Activated CD4-positive, alpha-beta T cell treated with anti-CD3 and anti-CD28 coated beads, Interleukin-2, amount 10 ng/mL, durations not matched to agents 24 days and 14 days (primary cell): ENCODE measurements around the gene MACROD2. TPM values are rescaled to one million over a fixed set of nuclear protein-coding genes. Genes with fewer than 3 reads are reported as not detected.

ENCODE experiments used
- DNase-seq: peaks from one replicate; pipeline ENCODE4 v3.0.0; 2022
- H3K27ac Mint-ChIP-seq: one replicate; pipeline ENCODE4 v1.8.0; 2022; ENCODE audit warnings: mild to moderate bottlenecking, mixed read lengths
- H3K27me3 Mint-ChIP-seq: one replicate; pipeline ENCODE4 v1.8.0; 2022; ENCODE audit warnings: mixed read lengths
- H3K36me3 Mint-ChIP-seq: one replicate; pipeline ENCODE4 v1.8.0; 2022; ENCODE audit warnings: low read depth, mild to moderate bottlenecking, mixed read lengths
- H3K4me1 Mint-ChIP-seq: one replicate; pipeline ENCODE4 v1.8.0; 2021; ENCODE audit warnings: mixed read lengths
- H3K4me3 Mint-ChIP-seq: one replicate; pipeline ENCODE4 v1.8.0; 2022; ENCODE audit warnings: mild to moderate bottlenecking, moderate library complexity, mixed read lengths
- H3K9me3 Mint-ChIP-seq: one replicate; pipeline ENCODE4 v1.8.0; 2021; ENCODE audit warnings: mixed read lengths
- intact Hi-C: fragments of 100-400 bp; cut with micrococcal nuclease; formaldehyde crosslinking; loops from one replicate; pipeline ENCODE4 v1.15.1; 2023
- total RNA-seq: library from RNA; stranded (reverse); gene quantifications from 2 replicates; pipeline ENCODE4 v1.2.3, GENCODE V29; 2022

MACROD2 gene
- total RNA-seq, 1 donor from 2014 or later, result not detected

GRCh38 chr20:15289337-15289736, 1294.0 kb downstream of the MACROD2 start:
- H3K27me3 Mint-ChIP-seq, result no peaks in the 10 kb centered on the region
- DNase-seq, result no peak
- H3K9me3 Mint-ChIP-seq, result no peaks in the 10 kb centered on the region
- H3K4me3 Mint-ChIP-seq, result no peak overlapping the region
- H3K4me1 Mint-ChIP-seq, result no peaks in the 10 kb centered on the region
- no peak overlapping the region for H3K27ac Mint-ChIP-seq
- intact Hi-C loops, result no loop called here
- H3K36me3 Mint-ChIP-seq, result no peaks in the 10 kb centered on the region

- H3K27ac Mint-ChIP-seq, result no peak overlapping the region
- no peak for DNase-seq
- H3K9me3 Mint-ChIP-seq, result no peaks in the 10 kb centered on the region
- H3K4me3 Mint-ChIP-seq, result no peak overlapping the region
- intact Hi-C loops, result no loop called here
- no peaks in the 10 kb centered on the region for H3K4me1 Mint-ChIP-seq
- H3K27me3 Mint-ChIP-seq, result no peaks in the 10 kb centered on the region
- no peaks in the 10 kb centered on the region for H3K36me3 Mint-ChIP-seq
Observed at GRCh38 chr20:15292405-15292804, 1297.1 kb downstream of the MACROD2 start.

- intact Hi-C loops, result no loop called here
- no peaks in the 10 kb centered on the region for H3K4me1 Mint-ChIP-seq
Observed at GRCh38 chr20:15296422-15296821, 1301.1 kb downstream of the MACROD2 start.

GRCh38 chr20:15297059-15297875, 1302.0 kb downstream of the MACROD2 start:
- Mint-ChIP-seq H3K27me3 (no peaks in the 10 kb centered on the region), H3K4me3 (no peak overlapping the region), H3K9me3 (no peaks in the 10 kb centered on the region), H3K27ac (no peak overlapping the region), H3K36me3 (no peaks in the 10 kb centered on the region), H3K4me1 (no peaks in the 10 kb centered on the region)
- intact Hi-C loops, result no loop called here
- DNase-seq, result no peak

More at GRCh38 chr20:15296422-15296821, 1301.1 kb downstream of the MACROD2 start:
- no peaks in the 10 kb centered on the region for H3K36me3 Mint-ChIP-seq
- H3K4me3 Mint-ChIP-seq, result no peak overlapping the region
- no peak for DNase-seq
- no peak overlapping the region for H3K27ac Mint-ChIP-seq
- no peaks in the 10 kb centered on the region for H3K27me3 Mint-ChIP-seq
- H3K9me3 Mint-ChIP-seq, result no peaks in the 10 kb centered on the region

- Mint-ChIP-seq H3K27me3 (no peaks in the 10 kb centered on the region), H3K36me3 (no peaks in the 10 kb centered on the region), H3K4me3 (no peak overlapping the region), H3K4me1 (no peaks in the 10 kb centered on the region), H3K27ac (no peak overlapping the region), H3K9me3 (peaks cover 10% of the 10 kb centered on the region)
- DNase-seq, result no peak
- intact Hi-C loops, result no loop called here
Observed at GRCh38 chr20:15302075-15302474, 1306.8 kb downstream of the MACROD2 start.

- intact Hi-C loops, result no loop called here
- Mint-ChIP-seq H3K4me3 (no peak overlapping the region), H3K27me3 (no peaks in the 10 kb centered on the region), H3K27ac (no peak overlapping the region), H3K36me3 (no peaks in the 10 kb centered on the region), H3K4me1 (no peaks in the 10 kb centered on the region), H3K9me3 (no peaks in the 10 kb centered on the region)
- no peak for DNase-seq
Observed at GRCh38 chr20:15310361-15310760, 1315.0 kb downstream of the MACROD2 start.

- H3K36me3 Mint-ChIP-seq, result no peaks in the 10 kb centered on the region
- no peak for DNase-seq
- intact Hi-C loops, result no loop called here
- H3K27me3 Mint-ChIP-seq, result no peaks in the 10 kb centered on the region
- no peak overlapping the region for H3K4me3 Mint-ChIP-seq
- H3K9me3 Mint-ChIP-seq, result no peaks in the 10 kb centered on the region
- H3K27ac Mint-ChIP-seq, result no peak overlapping the region
- no peaks in the 10 kb centered on the region for H3K4me1 Mint-ChIP-seq
Observed at GRCh38 chr20:15316556-15316955, 1321.2 kb downstream of the MACROD2 start.

- Mint-ChIP-seq H3K27me3 (no peaks in the 10 kb centered on the region), H3K9me3 (no peaks in the 10 kb centered on the region), H3K27ac (no peak overlapping the region), H3K4me1 (no peaks in the 10 kb centered on the region), H3K36me3 (no peaks in the 10 kb centered on the region), H3K4me3 (no peak overlapping the region)
- intact Hi-C loops, result no loop called here
- DNase-seq, result no peak
Observed at GRCh38 chr20:15317546-15318232, 1322.4 kb downstream of the MACROD2 start.

GRCh38 chr20:15318682-15319081, 1323.4 kb downstream of the MACROD2 start:
- H3K36me3 Mint-ChIP-seq, result no peaks in the 10 kb centered on the region
- no peaks in the 10 kb centered on the region for H3K4me1 Mint-ChIP-seq
- no peaks in the 10 kb centered on the region for H3K27me3 Mint-ChIP-seq
- H3K9me3 Mint-ChIP-seq, result no peaks in the 10 kb centered on the region
- H3K4me3 Mint-ChIP-seq, result no peak overlapping the region
- no peak for DNase-seq
- intact Hi-C loops, result no loop called here
- no peak overlapping the region for H3K27ac Mint-ChIP-seq

GRCh38 chr20:15319439-15319838, 1324.1 kb downstream of the MACROD2 start:
- Mint-ChIP-seq H3K4me3 (no peak overlapping the region), H3K27me3 (no peaks in the 10 kb centered on the region), H3K4me1 (no peaks in the 10 kb centered on the region), H3K36me3 (no peaks in the 10 kb centered on the region), H3K27ac (no peak overlapping the region), H3K9me3 (peaks cover 4% of the 10 kb centered on the region)
- no peak for DNase-seq
- intact Hi-C loops, result no loop called here

- peaks cover 4% of the 10 kb centered on the region for H3K9me3 Mint-ChIP-seq
- no peak for DNase-seq
- H3K27me3 Mint-ChIP-seq, result no peaks in the 10 kb centered on the region
- intact Hi-C loops, result no loop called here
- no peaks in the 10 kb centered on the region for H3K36me3 Mint-ChIP-seq
- no peaks in the 10 kb centered on the region for H3K4me1 Mint-ChIP-seq
- no peak overlapping the region for H3K27ac Mint-ChIP-seq
- H3K4me3 Mint-ChIP-seq, result no peak overlapping the region
Observed at GRCh38 chr20:15320941-15321340, 1325.6 kb downstream of the MACROD2 start.

- Mint-ChIP-seq H3K9me3 (peaks cover 4% of the 10 kb centered on the region), H3K27me3 (no peaks in the 10 kb centered on the region), H3K27ac (no peak overlapping the region), H3K4me3 (no peak overlapping the region), H3K36me3 (no peaks in the 10 kb centered on the region), H3K4me1 (no peaks in the 10 kb centered on the region)
- no peak for DNase-seq
- intact Hi-C loops, result no loop called here
Observed at GRCh38 chr20:15327123-15327522, 1331.8 kb downstream of the MACROD2 start.

- no peak overlapping the region for H3K4me3 Mint-ChIP-seq
- no peak overlapping the region for H3K27ac Mint-ChIP-seq
- no peaks in the 10 kb centered on the region for H3K36me3 Mint-ChIP-seq
- intact Hi-C loops, result no loop called here
- no peaks in the 10 kb centered on the region for H3K4me1 Mint-ChIP-seq
- DNase-seq, result no peak
- H3K27me3 Mint-ChIP-seq, result no peaks in the 10 kb centered on the region
- H3K9me3 Mint-ChIP-seq, result peaks cover 4% of the 10 kb centered on the region
Observed at GRCh38 chr20:15328084-15328483, 1332.8 kb downstream of the MACROD2 start.

- no peak overlapping the region for H3K27ac Mint-ChIP-seq
- no peaks in the 10 kb centered on the region for H3K27me3 Mint-ChIP-seq
- intact Hi-C loops, result no loop called here
- H3K4me3 Mint-ChIP-seq, result no peak overlapping the region
- H3K9me3 Mint-ChIP-seq, result no peaks in the 10 kb centered on the region
- H3K4me1 Mint-ChIP-seq, result no peaks in the 10 kb centered on the region
- no peaks in the 10 kb centered on the region for H3K36me3 Mint-ChIP-seq
- no peak for DNase-seq
Observed at GRCh38 chr20:15332711-15333160, 1337.4 kb downstream of the MACROD2 start.
